Erythroblast (primary cell): Measurements from ENCODE around the gene HSPBAP1.

Experiments used
- GATA1 ChIP-seq: IDR thresholded peaks from 2 replicates; pipeline ENCODE4 v1.6.1; 2011; ENCODE audit warnings: low read depth, mild to moderate bottlenecking, control low read depth, low read length, moderate library complexity
- POLR2A ChIP-seq: IDR thresholded peaks from 2 replicates; pipeline ENCODE4 v1.6.1; 2011; ENCODE audit warnings: mild to moderate bottlenecking, low read length

GRCh38 chr3:122748347-122748746 lies 45.3 kb downstream of the HSPBAP1 start:
- TF ChIP-seq POLR2A: no peak
- TF ChIP-seq GATA1: no peak
